T-helper 9 cell (primary cell): Measurements from ENCODE around the gene MED1.
"Not testable (repeated sequence)": the region's sequence is repeated elsewhere in the genome, so short reads cannot be mapped to it uniquely, and the experiment has no call there.

Source experiments
- DNase-seq: peaks from one replicate; pipeline ENCODE4 v3.0.0-alpha.2; 2020

The MED1 gene

GRCh38 chr17:39410279-39410678, 40.8 kb downstream of the MED1 start:
- DNase-seq = no peak

GRCh38 chr17:39408360-39408759, 42.7 kb downstream of the MED1 start:
- DNase-seq = no peak

DNA sequence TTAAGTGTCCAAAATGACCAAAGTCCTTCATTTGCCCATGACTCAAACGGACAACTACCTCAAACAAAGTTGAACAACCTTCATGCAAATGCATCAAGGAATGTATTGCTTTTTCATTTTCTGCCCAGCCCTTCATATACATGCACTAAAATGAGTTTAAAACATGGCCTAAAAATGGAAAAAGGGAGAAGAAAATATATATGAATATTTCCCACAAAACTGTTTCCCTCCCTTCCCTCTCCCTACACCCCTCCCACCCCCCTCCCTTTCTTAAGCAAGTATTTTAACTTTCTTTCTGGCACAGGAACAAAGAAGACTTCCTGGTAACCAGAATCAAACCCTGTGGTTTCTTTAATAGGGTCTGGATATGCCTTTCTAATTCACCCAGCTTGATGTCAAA, 44.1 kb downstream of the MED1 start:
- no peak for DNase-seq

DNA sequence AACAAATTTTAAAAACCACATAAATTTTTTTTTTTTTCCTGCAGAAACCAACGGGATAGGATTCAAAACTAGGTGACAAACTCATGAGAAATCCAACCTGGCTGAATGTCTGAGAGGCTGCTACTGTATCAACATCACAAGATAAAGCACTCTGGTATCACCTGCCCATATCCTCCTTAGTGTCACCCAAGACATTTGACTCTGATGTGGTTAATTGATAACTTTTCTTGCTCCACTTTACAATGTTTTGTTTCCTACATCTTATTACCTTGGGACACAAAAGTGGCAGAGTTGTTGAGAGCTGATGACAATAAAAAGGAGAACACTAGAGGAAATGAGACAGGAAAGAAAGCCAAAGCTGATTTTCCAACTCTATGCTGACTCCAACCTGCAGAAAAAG, 45.6 kb downstream of the MED1 start:
- DNase-seq = no peak

DNA sequence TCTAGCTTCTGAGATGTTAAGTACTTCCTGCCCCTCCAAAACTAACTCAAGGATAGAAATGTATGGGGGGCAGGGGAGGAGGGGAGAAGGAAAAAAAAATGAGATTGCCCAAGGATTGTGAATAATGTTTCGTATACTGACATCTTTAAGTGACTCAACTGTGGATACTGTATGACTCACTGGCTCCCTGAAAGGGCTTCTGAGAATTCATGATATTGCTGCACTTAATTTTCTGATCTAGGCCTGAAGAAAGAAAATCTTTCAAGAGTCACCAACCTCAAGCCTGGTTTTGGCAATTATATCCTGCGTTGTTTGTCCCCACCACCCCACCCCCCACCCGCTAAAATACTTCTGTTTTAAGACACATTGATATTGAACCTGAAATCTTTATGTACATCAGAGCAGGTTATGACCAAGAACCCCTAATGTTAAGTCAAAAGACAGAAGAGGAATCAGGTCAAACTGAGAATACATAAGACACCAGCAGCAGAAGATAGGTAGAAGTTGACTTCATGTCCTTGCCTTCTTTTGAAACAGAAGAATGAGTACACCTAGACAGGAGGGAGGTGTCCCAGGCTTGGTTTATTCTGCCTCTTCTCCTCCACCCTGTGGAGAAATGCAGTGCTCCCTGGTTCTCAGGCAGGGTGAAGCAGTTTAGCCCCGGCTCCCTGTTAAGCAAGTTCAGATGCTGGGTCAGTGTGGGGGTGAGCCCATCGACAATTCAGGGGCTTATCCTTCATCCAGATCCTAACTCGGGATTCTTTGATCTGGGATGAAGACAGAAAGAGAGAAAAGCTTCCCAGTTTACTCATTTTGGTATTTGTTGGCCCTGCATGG, 46.3 kb downstream of the MED1 start:
- DNase-seq = no peak

- no peak for DNase-seq
Observed at GRCh38 chr17:39402890-39403605, 48.0 kb downstream of the MED1 start.

- peak; percentile 81 for DNase-seq
Observed at GRCh38 chr17:39402244-39402889, 48.7 kb downstream of the MED1 start.

- peak; percentile 96 for DNase-seq
Observed at GRCh38 chr17:39401412-39402243, 49.4 kb downstream of the MED1 start, which contains the start of gene FBXL20. Gene FBXL20, minus strand, starts transcription at chr17:39401626. Its CDS starts 224 bp downstream, at chr17:39401402.

DNA sequence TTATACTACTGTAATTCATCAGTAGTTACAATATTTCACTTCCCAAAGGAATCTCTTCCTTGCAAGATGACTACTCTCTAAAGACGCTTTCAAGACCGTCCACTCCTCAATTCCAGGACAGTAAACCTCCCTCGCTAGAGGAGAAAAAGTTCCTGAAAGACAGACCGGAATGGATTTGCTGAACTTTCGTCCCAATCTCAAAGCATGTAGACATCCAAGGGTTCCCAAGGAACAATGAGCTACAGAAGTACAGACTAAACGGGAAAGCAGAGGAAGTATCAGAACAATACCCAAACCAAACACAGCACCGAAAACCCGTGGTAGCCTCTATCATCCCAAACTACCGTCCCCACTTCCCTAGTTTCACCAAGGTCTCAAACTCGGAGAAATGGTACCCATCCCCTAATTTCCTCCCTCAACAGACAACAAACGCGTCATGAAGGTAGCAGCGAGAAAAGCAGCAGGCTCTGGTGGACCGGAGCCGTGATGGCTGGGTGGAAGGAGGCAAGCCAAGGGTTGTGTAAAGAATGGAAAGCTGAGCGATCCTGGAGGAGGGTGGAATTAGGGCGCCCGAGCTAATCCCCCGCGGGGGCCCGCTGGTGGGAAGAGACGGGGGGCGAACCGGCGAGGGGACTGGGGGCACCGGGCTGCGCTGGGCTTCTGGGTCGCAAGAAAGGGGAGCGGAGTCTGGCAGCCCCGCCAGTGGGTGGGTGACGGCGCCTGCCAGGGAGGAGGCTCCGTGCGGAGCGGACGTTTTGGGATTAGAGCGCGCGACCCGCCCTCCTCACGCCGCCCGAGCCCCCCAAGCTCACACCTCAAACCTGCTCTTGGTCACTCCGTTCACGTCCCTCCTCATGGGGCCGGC, 50.3 kb downstream of the MED1 start:
- no peak for DNase-seq

GRCh38 chr17:39399791-39400190, 51.3 kb downstream of the MED1 start:
- DNase-seq = no peak

DNA sequence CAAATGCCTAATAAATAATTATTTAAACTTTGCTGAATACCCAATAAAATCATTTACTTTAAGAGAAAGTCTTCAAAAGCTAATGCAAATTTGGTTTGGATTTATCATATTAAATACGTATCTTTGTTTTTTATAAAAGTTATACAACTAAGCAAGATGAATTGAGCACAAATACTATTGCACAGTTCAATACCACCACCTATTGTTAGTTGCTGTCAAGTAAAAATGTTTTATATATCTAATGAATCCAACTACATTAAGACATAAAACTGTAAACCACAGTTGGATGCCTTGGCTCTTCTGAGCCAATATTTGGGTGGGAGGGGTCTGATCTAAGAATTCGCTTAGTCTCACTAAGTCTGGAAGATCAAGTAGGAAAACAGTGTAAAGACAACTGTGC, 57.3 kb downstream of the MED1 start:
- DNase-seq = no peak

- DNase-seq = no peak
Observed at GRCh38 chr17:39391448-39391847, 59.6 kb downstream of the MED1 start.

- no peak for DNase-seq
Observed at GRCh38 chr17:39385040-39385439, 66.0 kb downstream of the MED1 start.

GRCh38 chr17:39380144-39380543, 70.9 kb downstream of the MED1 start:
- DNase-seq = no peak

GRCh38 chr17:39376434-39376833, 74.6 kb downstream of the MED1 start:
- DNase-seq = no peak

DNA sequence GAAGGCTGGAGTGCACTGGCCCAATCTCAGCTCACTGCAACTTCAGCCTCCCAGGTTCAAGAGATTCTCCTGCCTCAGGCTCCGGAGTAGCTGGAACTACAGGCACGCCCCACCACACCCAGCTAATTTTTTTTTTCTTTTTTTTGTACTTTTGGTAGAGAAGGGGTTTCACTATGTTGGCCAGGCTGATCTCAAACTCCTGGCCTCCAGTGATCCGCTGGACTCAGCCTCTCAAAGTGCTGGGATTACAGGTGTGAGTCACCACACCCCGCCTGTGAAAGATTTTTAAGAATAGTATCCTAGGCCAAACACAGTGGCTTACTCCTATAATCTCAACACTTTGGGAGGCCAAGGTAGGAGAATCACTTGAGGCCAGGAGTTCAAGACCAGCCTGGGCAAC, 83.3 kb downstream of the MED1 start:
- DNase-seq = not testable (repeated sequence)

DNA sequence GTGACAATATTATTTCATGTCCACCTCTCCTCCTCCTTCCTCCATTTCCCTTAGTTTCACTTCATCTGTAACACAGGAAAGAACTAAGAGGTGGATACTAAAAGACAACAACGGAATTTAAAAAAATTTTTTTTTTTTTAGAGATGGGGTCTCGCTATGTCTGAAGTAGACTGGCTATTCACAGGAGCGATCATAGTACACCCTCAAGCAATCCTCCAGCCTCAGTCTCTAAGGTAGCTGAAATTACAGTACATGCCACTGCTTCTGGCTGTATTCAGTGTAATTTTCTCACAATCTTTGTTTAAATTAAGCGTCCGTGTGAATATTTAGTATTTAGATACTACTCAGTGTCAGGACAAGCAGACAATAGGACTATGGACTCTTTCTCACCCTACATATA, 85.2 kb downstream of the MED1 start:
- no peak for DNase-seq

DNA sequence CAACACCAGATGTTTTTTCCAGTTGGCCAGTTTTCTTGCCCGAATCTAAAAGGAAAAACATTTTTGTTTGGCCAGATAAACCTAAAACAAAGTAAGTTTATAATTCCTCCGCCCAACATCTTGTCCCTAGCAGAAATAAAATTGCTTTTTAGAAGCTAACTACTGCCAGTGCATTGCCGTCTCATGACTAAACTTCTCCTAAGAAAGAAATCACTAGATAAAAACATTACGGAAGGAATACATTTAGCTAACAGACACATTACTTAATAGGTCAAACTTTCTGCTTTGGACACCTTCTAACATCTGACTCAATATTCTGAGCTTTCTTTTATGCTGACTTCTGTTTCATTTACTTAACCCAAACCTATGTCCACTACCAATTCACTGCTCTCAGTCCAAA, 85.8 kb downstream of the MED1 start:
- DNase-seq = no peak

GRCh38 chr17:39364236-39365025, 86.6 kb downstream of the MED1 start:
- DNase-seq = no peak

- DNase-seq = no peak
Observed at GRCh38 chr17:39361064-39361463, 90.0 kb downstream of the MED1 start.

- no peak for DNase-seq
Observed at GRCh38 chr17:39360537-39360936, 90.5 kb downstream of the MED1 start.
